Stimulated activated CD4-positive, alpha-beta T cell treated with anti-CD3 and anti-CD28 coated beads, Interleukin-12 subunit alpha, Interleukin-12 subunit beta, amount 100 ng/mL, for 48 hours (primary cell): ENCODE measurements around the gene EIF2A.
"Not testable (repeated sequence)": the region's sequence is repeated elsewhere in the genome, so short reads cannot be mapped to it uniquely, and the experiment has no call there.

Experiments
- DNase-seq, 3 donors: peaks; one replicate each; pipeline ENCODE4 v3.0.0-alpha.2; 2020; ENCODE audit warnings: low read depth in 2 of 3, low spot score in 1 of 3

EIF2A gene

GRCh38 chr3:150546226-150547044 lies at the start of gene EIF2A, which contains the start of gene SERP1:
Gene EIF2A (plus strand): TSS chr3:150546787. CDS start chr3:150546803, 16 bp downstream.
Gene SERP1 (minus strand): TSS chr3:150546496. CDS start chr3:150546135, 361 bp downstream.
- peak; percentile 97 to 99 (median 97) for DNase-seq

- no peak for DNase-seq
Measured at GRCh38 chr3:150497956-150498355, 48.6 kb upstream of the EIF2A start.

- DNase-seq, result not testable (repeated sequence)
Measured at GRCh38 chr3:150500960-150501359, 45.6 kb upstream of the EIF2A start.

GRCh38 chr3:150503402-150504099 lies 43.0 kb upstream of the EIF2A start:
- no peak for DNase-seq

- DNase-seq, result no peak
Measured at GRCh38 chr3:150504483-150504882, 42.1 kb upstream of the EIF2A start.

- DNase-seq, result no peak
Measured at GRCh38 chr3:150508401-150508800, 38.2 kb upstream of the EIF2A start.

- no peak for DNase-seq
Measured at GRCh38 chr3:150509780-150510179, 36.8 kb upstream of the EIF2A start.

- DNase-seq, result no peak
Measured at GRCh38 chr3:150511122-150511821, 35.3 kb upstream of the EIF2A start.

- no peak for DNase-seq
Measured at GRCh38 chr3:150515210-150515609, 31.4 kb upstream of the EIF2A start.

GRCh38 chr3:150519026-150519425 lies 27.6 kb upstream of the EIF2A start:
- no peak for DNase-seq

- no peak for DNase-seq
Measured at GRCh38 chr3:150520408-150520807, 26.2 kb upstream of the EIF2A start.

GRCh38 chr3:150521463-150521862 lies 25.1 kb upstream of the EIF2A start:
- DNase-seq, result no peak

GRCh38 chr3:150523538-150523937 lies 23.0 kb upstream of the EIF2A start:
- no peak for DNase-seq

GRCh38 chr3:150527464-150528255 lies 18.9 kb upstream of the EIF2A start:
- no peak for DNase-seq

- no peak for DNase-seq
Measured at GRCh38 chr3:150528354-150528797, 18.2 kb upstream of the EIF2A start.

- DNase-seq, result no peak
Measured at GRCh38 chr3:150531775-150532174, 14.8 kb upstream of the EIF2A start.

GRCh38 chr3:150535204-150535603 lies 11.4 kb upstream of the EIF2A start:
- no peak for DNase-seq

GRCh38 chr3:150538324-150539208 lies 8.0 kb upstream of the EIF2A start:
- DNase-seq, result no peak

- DNase-seq, result no peak
Measured at GRCh38 chr3:150540297-150540696, 6.3 kb upstream of the EIF2A start.

- no peak for DNase-seq
Measured at GRCh38 chr3:150540991-150541390, 5.6 kb upstream of the EIF2A start.
